Middle frontal gyrus (tissue), 1 donor: ENCODE results near the gene WDR18.

Experiments
- DNase-seq: peaks from one replicate; pipeline ENCODE4 v3.0.0-alpha.2; 2015; ENCODE audit warnings: low spot score; ENCODE audit errors: extremely low spot score

Gene WDR18

GRCh38 chr19:991174-991931 is 7.2 kb downstream of the WDR18 start:
- no peak for DNase-seq

- DNase-seq: no peak
Observed at GRCh38 chr19:991932-992669, 8.0 kb downstream of the WDR18 start.

- no peak for DNase-seq
Observed at GRCh38 chr19:992670-993055, 8.5 kb downstream of the WDR18 start.

GRCh38 chr19:993361-993830 is 9.3 kb downstream of the WDR18 start:
- DNase-seq: no peak

GRCh38 chr19:993831-994393 is 9.8 kb downstream of the WDR18 start:
- DNase-seq: no peak

GRCh38 chr19:994516-994915 is 10.4 kb downstream of the WDR18 start:
- no peak for DNase-seq

- no peak for DNase-seq
Observed at GRCh38 chr19:995051-995827, 11.1 kb downstream of the WDR18 start.

- no peak for DNase-seq
Observed at GRCh38 chr19:996051-996838, 12.1 kb downstream of the WDR18 start.

- no peak for DNase-seq
Observed at GRCh38 chr19:998064-998463, 13.9 kb downstream of the WDR18 start.

- no peak for DNase-seq
Observed at GRCh38 chr19:999379-999719, 15.2 kb downstream of the WDR18 start.

GRCh38 chr19:1000095-1000494 is 15.9 kb downstream of the WDR18 start, which contains the start of gene GRIN3B:
TSS of gene GRIN3B (plus strand) at chr19:1000419. CDS start at chr19:1000438, 19 bp downstream.
- no peak for DNase-seq

- no peak for DNase-seq
Observed at GRCh38 chr19:1000591-1001537, 16.7 kb downstream of the WDR18 start.

GRCh38 chr19:1001538-1002166 is 17.5 kb downstream of the WDR18 start:
- DNase-seq: no peak

GRCh38 chr19:1002600-1002999 is 18.5 kb downstream of the WDR18 start:
- no peak for DNase-seq

- no peak for DNase-seq
Observed at GRCh38 chr19:1003283-1003682, 19.1 kb downstream of the WDR18 start.

- no peak for DNase-seq
Observed at GRCh38 chr19:1004204-1004802, 20.2 kb downstream of the WDR18 start.

- DNase-seq: no peak
Observed at GRCh38 chr19:1004803-1005664, 20.9 kb downstream of the WDR18 start.
